H1 (cell line): ENCODE data around the gene OSBPL9. TPM values are rescaled to one million over a fixed set of nuclear protein-coding genes. Genes with fewer than 3 reads are reported as not detected.

Experiments
- CTCF ChIA-PET: fragments of 300-600 bp; sonication (Branson Sonifier 250); formaldehyde crosslinking; loops from one replicate; lab custom pipeline; 2021; ENCODE audit not compliant: partially characterized antibody; lab: Charles Lee
- POLR2A ChIA-PET: fragments of 300-600 bp; sonication (Branson Sonifier 250); formaldehyde crosslinking; loops from one replicate; lab custom pipeline; 2021; ENCODE audit warnings: inconsistent platforms; ENCODE audit not compliant: partially characterized antibody; lab: Charles Lee
- DNase-seq, 2 experiments: peaks; one replicate each; pipeline versions ENCODE4 v3.0.0 to v3.0.0-alpha.2; 2010 to 2022; ENCODE audit warnings: low spot score in 2 of 2, low read depth in 1 of 2, mixed read lengths in 1 of 2
- FAIRE-seq: peaks from 2 replicates; lab custom pipeline; 2011; peaks lifted over from hg19 to GRCh38; lab: Jason Lieb, UNC
- H2AFZ ChIP-seq: 2 replicates; pipeline ENCODE4 v1.8.1; 2012; ENCODE audit warnings: low read length, inconsistent platforms
- H2AK5ac ChIP-seq: 2 replicates; pipeline ENCODE4 v1.6.1; 2013; ENCODE audit warnings: low read depth, low read length
- H2BK120ac ChIP-seq: replicated peaks from 2 replicates; pipeline ENCODE3; 2013; ENCODE audit warnings: low read depth, low read length, inconsistent platforms
- H2BK12ac ChIP-seq: 2 replicates; pipeline ENCODE4 v1.6.1; 2013; ENCODE audit warnings: low read depth, low read length
- H2BK15ac ChIP-seq: 2 replicates; pipeline ENCODE4 v1.6.1; 2013; ENCODE audit warnings: low read length
- H2BK20ac ChIP-seq: 2 replicates; pipeline ENCODE4 v1.6.1; 2013; ENCODE audit warnings: low read length
- H2BK5ac ChIP-seq: 2 replicates; pipeline ENCODE4 v1.6.1; 2013; ENCODE audit warnings: low read depth, low read length
- H3K14ac ChIP-seq: 2 replicates; pipeline ENCODE4 v1.6.1; 2013; ENCODE audit warnings: inconsistent platforms; ENCODE audit not compliant: insufficient read length
- H3K18ac ChIP-seq: 2 replicates; pipeline ENCODE4 v1.6.1; 2013; ENCODE audit warnings: low read length; ENCODE audit errors: extremely low read depth
- H3K23ac ChIP-seq: 2 replicates; pipeline ENCODE4 v1.6.1; 2013; ENCODE audit warnings: inconsistent platforms; ENCODE audit not compliant: insufficient read length
- H3K23me2 ChIP-seq: 2 replicates; pipeline ENCODE4 v1.6.1; 2013; ENCODE audit warnings: low read depth, low read length
- H3K27ac ChIP-seq: 2 replicates; pipeline ENCODE4 v1.6.1; 2011; ENCODE audit warnings: low read depth, low read length, inconsistent platforms
- H3K27me3 ChIP-seq, 4 experiments: replicated peaks in 1 of 4; 1 replicate in 1 of 4; 2 replicates in 3 of 4; pipeline versions ENCODE4 v1.6.1 to v1.8.1; 2011 to 2013; ENCODE audit warnings: low read length in 3 of 4, mild to moderate bottlenecking in 3 of 4, inconsistent platforms in 2 of 4, mixed read lengths in 2 of 4, moderate library complexity in 1 of 4; ENCODE audit not compliant: control insufficient read depth in 3 of 4, insufficient read depth in 3 of 4; ENCODE audit errors: extremely low read depth in 1 of 4
- H3K36me3 ChIP-seq, 4 experiments: 2 replicates each; pipeline versions ENCODE4 v1.6.1 to v1.8.1; 2011 to 2013; ENCODE audit warnings: mild to moderate bottlenecking in 4 of 4, low read length in 3 of 4, moderate library complexity in 2 of 4, control low read depth in 1 of 4, inconsistent platforms in 1 of 4; ENCODE audit not compliant: insufficient read depth in 4 of 4, control insufficient read depth in 2 of 4
- H3K4ac ChIP-seq: replicated peaks from 2 replicates; pipeline ENCODE3; 2013; ENCODE audit warnings: low read length, low read depth, mixed read lengths, inconsistent platforms; ENCODE audit not compliant: insufficient read length
- H3K4me1 ChIP-seq, 4 experiments: replicated peaks in 1 of 4; 1 replicate in 1 of 4; 2 replicates in 3 of 4; pipeline versions ENCODE4 v1.6.1 to v1.8.1; 2011 to 2013; ENCODE audit warnings: low read length in 3 of 4, inconsistent platforms in 2 of 4, mixed read lengths in 1 of 4; ENCODE audit not compliant: insufficient read depth in 4 of 4, control insufficient read depth in 3 of 4
- H3K4me2 ChIP-seq, 2 experiments: 2 replicates each; pipeline versions ENCODE4 v1.6.1 to v1.8.1; 2011 to 2013; ENCODE audit warnings: low read depth in 2 of 2, low read length in 2 of 2, control low read depth in 1 of 2, inconsistent platforms in 1 of 2, mild to moderate bottlenecking in 1 of 2; ENCODE audit not compliant: insufficient read depth in 1 of 2
- H3K4me3 ChIP-seq, 4 experiments: fragments of 200-600, 300-600 bp in 1 of 4; sonication (generic), shearing (Covaris generic), sonication (Bioruptor Twin) in 1 of 4; 2 replicates each; pipeline versions ENCODE4 v1.5.1 to v1.8.1; 2011 to 2016; ENCODE audit warnings: low read length in 4 of 4, low read depth in 3 of 4, control low read depth in 2 of 4, inconsistent platforms in 2 of 4, mild to moderate bottlenecking in 2 of 4, mixed read lengths in 1 of 4, moderate library complexity in 1 of 4; ENCODE audit not compliant: insufficient read depth in 2 of 4; ENCODE audit errors: extremely low read depth in 1 of 4
- H3K56ac ChIP-seq: replicated peaks from 2 replicates; pipeline ENCODE3; 2013; ENCODE audit warnings: low read depth, mild to moderate bottlenecking, mixed read lengths, low read length, inconsistent platforms; ENCODE audit not compliant: insufficient read length
- H3K79me1 ChIP-seq: 2 replicates; pipeline ENCODE4 v1.6.1; 2013; ENCODE audit warnings: low read depth, low read length, control low read depth
- H3K79me2 ChIP-seq, 2 experiments: 2 replicates each; pipeline versions ENCODE4 v1.6.1 to v1.8.1; 2012 to 2013; ENCODE audit warnings: low read length in 2 of 2, mild to moderate bottlenecking in 2 of 2, inconsistent platforms in 1 of 2; ENCODE audit not compliant: insufficient read depth in 2 of 2, control insufficient read depth in 1 of 2
- H3K9ac ChIP-seq, 4 experiments: replicated peaks in 1 of 4; 1 replicate in 1 of 4; 2 replicates in 3 of 4; pipeline versions ENCODE4 v1.6.1 to v1.8.1; 2011 to 2013; ENCODE audit warnings: low read depth in 3 of 4, low read length in 3 of 4, control low read depth in 2 of 4, mild to moderate bottlenecking in 2 of 4, moderate library complexity in 2 of 4, inconsistent platforms in 1 of 4; ENCODE audit errors: extremely low read depth in 1 of 4
- H3K9me3 ChIP-seq, 2 experiments: 2 replicates each; pipeline versions ENCODE4 v1.6.1 to v1.8.1; 2012 to 2013; ENCODE audit warnings: mild to moderate bottlenecking in 2 of 2, moderate library complexity in 2 of 2, control low read depth in 1 of 2, inconsistent platforms in 1 of 2, low read depth in 1 of 2, low read length in 1 of 2, mixed read lengths in 1 of 2; ENCODE audit not compliant: insufficient read depth in 2 of 2
- H4K20me1 ChIP-seq, 2 experiments: replicated peaks in 1 of 2; 2 replicates each; pipeline versions ENCODE3 to v1.8.1; 2011 to 2013; ENCODE audit warnings: inconsistent platforms in 2 of 2, low read length in 2 of 2, mild to moderate bottlenecking in 1 of 2; ENCODE audit not compliant: insufficient read depth in 2 of 2, control insufficient read depth in 1 of 2
- H4K5ac ChIP-seq: 2 replicates; pipeline ENCODE4 v1.6.1; 2013; ENCODE audit warnings: low read length, low read depth, mixed read lengths, inconsistent platforms; ENCODE audit not compliant: insufficient read length
- H4K8ac ChIP-seq: 2 replicates; pipeline ENCODE4 v1.8.0; 2013; ENCODE audit warnings: mild to moderate bottlenecking, moderate library complexity, low read length, inconsistent platforms; ENCODE audit not compliant: insufficient read depth; ENCODE audit errors: extremely low read depth
- H4K91ac ChIP-seq: replicated peaks from 2 replicates; pipeline ENCODE3; 2013; ENCODE audit warnings: low read length, mixed read lengths, inconsistent platforms; ENCODE audit not compliant: insufficient read length
- CEBPB ChIP-seq: IDR thresholded peaks from 2 replicates; pipeline ENCODE4 v1.6.1; 2012; ENCODE audit warnings: low read depth, low read length
- CHD1 ChIP-seq: IDR thresholded peaks from 2 replicates; pipeline ENCODE4 v1.6.1; 2012; ENCODE audit warnings: low read depth, low read length, improper control_type of control experiment
- FOSL1 ChIP-seq: IDR thresholded peaks from 2 replicates; pipeline ENCODE4 v1.6.1; 2011; ENCODE audit warnings: mild to moderate bottlenecking, low read depth, low read length, moderate library complexity; ENCODE audit not compliant: insufficient read depth
- HDAC6 ChIP-seq: IDR thresholded peaks from one replicate; pipeline ENCODE4 v1.7.1; 2012; ENCODE audit warnings: low read depth, mild to moderate bottlenecking, inconsistent platforms, low read length, moderate library complexity
- KDM1A ChIP-seq: fragments of 200-600, 300-600 bp; sonication (generic); IDR thresholded peaks from 2 replicates; pipeline ENCODE4 v1.7.1; 2016; ENCODE audit warnings: mild to moderate bottlenecking, low read length, borderline replicate concordance
- RBBP5 ChIP-seq: IDR thresholded peaks from 2 replicates; pipeline ENCODE4 v1.7.1; 2012; ENCODE audit warnings: low read depth, mild to moderate bottlenecking, inconsistent platforms, low read length, moderate library complexity, borderline replicate concordance
- SAP30 ChIP-seq: fragments of 300-600 bp; sonication (generic); IDR thresholded peaks from 2 replicates; pipeline ENCODE4 v1.7.1; 2012; ENCODE audit warnings: low read length, moderate library complexity, mild to moderate bottlenecking, inconsistent platforms; ENCODE audit not compliant: insufficient read depth, insufficient replicate concordance
- SIRT6 ChIP-seq: IDR thresholded peaks from one replicate; pipeline ENCODE4 v1.7.1; 2012; ENCODE audit warnings: low read length, inconsistent platforms
- SRF ChIP-seq: IDR thresholded peaks from 2 replicates; pipeline ENCODE4 v1.6.1; 2011; ENCODE audit warnings: mild to moderate bottlenecking, low read depth, low read length, moderate library complexity
- TAF1 ChIP-seq: IDR thresholded peaks from 2 replicates; pipeline ENCODE4 v1.6.1; 2011; ENCODE audit warnings: mild to moderate bottlenecking, low read depth, low read length
- TBP ChIP-seq: IDR thresholded peaks from 2 replicates; pipeline ENCODE4 v1.6.1; 2011; ENCODE audit warnings: low read depth, low read length, improper control_type of control experiment
- TEAD4 ChIP-seq: IDR thresholded peaks from 2 replicates; pipeline ENCODE4 v1.6.1; 2012; ENCODE audit warnings: low read depth, low read length, inconsistent platforms, mixed read lengths
- USF2 ChIP-seq: IDR thresholded peaks from 2 replicates; pipeline ENCODE4 v1.6.1; 2011; ENCODE audit warnings: low read length, improper control_type of control experiment
- YY1 ChIP-seq: IDR thresholded peaks from 2 replicates; pipeline ENCODE4 v1.6.1; 2011; ENCODE audit warnings: low read depth, mild to moderate bottlenecking, low read length
- WGBS, 2 experiments: shearing (Covaris generic) in 1 of 2; methylation state at CpG; one replicate each; pipeline versions ENCODE4 v1.1.6 to v1.1.7; 2013 to 2015; ENCODE audit warnings: low lambda C conversion rate in 2 of 2, mixed read lengths in 2 of 2, inconsistent platforms in 1 of 2, low coverage in 1 of 2, missing lambda C conversion rate in 1 of 2; ENCODE audit not compliant: insufficient replicate concordance in 2 of 2, insufficient coverage in 1 of 2, insufficient read length in 1 of 2; ENCODE audit errors: extremely low coverage in 1 of 2, missing lambda C conversion rate in 1 of 2; 5-methylcytosine and 5-hydroxymethylcytosine counted together
- polyA plus RNA-seq, 7 experiments: library from polyadenylated mRNA; depleted of rRNA in 3 of 7; stranded (reverse) in 5 of 7; unstranded in 2 of 7; fragments of >200 nt in 5 of 7; fragments of 200-250 nt in 2 of 7; gene quantifications; 1 replicate in 5 of 7; 2 replicates in 1 of 7; 4 replicates in 1 of 7; pipeline versions ENCODE4 v1.2.1 to v1.2.3, GENCODE V29; 2011 to 2013; ENCODE audit warnings: missing spikeins in 2 of 7, mixed read lengths in 2 of 7
- total RNA-seq: library from RNA; stranded (reverse); fragmentation: NEBNext Ultra II Directional; extraction: Animal tissue kit (Norgen Biotek cat#: 25700); gene quantifications from 2 replicates; pipeline ENCODE4 v1.2.1, GENCODE V29; 2021
- TF ChIP-seq, protein P1 (sequence below): IDR thresholded peaks from 2 replicates; pipeline ENCODE4 v1.6.1; 2012; ENCODE audit warnings: inconsistent platforms

OSBPL9 gene
- total and polyA plus RNA-seq, 2 of the 8 experiments (the other 6 are each of a cell fraction or from before 2014, with no cell fraction given): 58.2 to 71.6 TPM

GRCh38 chr1:51697166-51697565 is 80.3 kb downstream of the OSBPL9 start:
- no peaks in the 10 kb centered on the region for H3K79me2 ChIP-seq
- no peak overlapping the region for H3K56ac ChIP-seq
- H3K27ac ChIP-seq: no peak overlapping the region
- H3K36me3 ChIP-seq: no peaks in the 10 kb centered on the region
- H3K23ac ChIP-seq: no peak overlapping the region
- no peaks in the 10 kb centered on the region for H3K79me1 ChIP-seq
- FAIRE-seq: no peak
- 82% methylated on average over 3 of the region's 3 CpGs; no CpG with 5 or more reads in 1 of the 2 experiments for whole genome bisulfite sequencing, 2 experiments
- H2AFZ ChIP-seq: no peak overlapping the region
- H3K23me2 ChIP-seq: no peaks in the 10 kb centered on the region
- no peaks in the 10 kb centered on the region for H3K9me3 ChIP-seq
- H2BK5ac ChIP-seq: no peak overlapping the region
- no peak overlapping the region for H3K9ac ChIP-seq
- H3K27me3 ChIP-seq: no peaks in the 10 kb centered on the region
- H3K4me3 ChIP-seq: no peak overlapping the region
- H3K4me1 ChIP-seq: no peaks in the 10 kb centered on the region
- H2BK20ac ChIP-seq: no peak overlapping the region
- H4K20me1 ChIP-seq: no peaks in the 10 kb centered on the region
- TF ChIP-seq CEBPB (no peak), FOSL1 (no peak), SAP30 (no peak), TEAD4 (no peak), RBBP5 (no peak), USF2 (no peak), YY1 (no peak), HDAC6 (no peak), CHD1 (no peak), TBP (no peak), KDM1A (no peak), TAF1 (no peak), SRF (no peak), SIRT6 (no peak)
- TF ChIP-seq, protein P1, sequence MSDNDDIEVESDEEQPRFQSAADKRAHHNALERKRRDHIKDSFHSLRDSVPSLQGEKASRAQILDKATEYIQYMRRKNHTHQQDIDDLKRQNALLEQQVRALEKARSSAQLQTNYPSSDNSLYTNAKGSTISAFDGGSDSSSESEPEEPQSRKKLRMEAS: no peak
- no peak overlapping the region for H4K91ac ChIP-seq
- DNase-seq: no peak
- H3K18ac ChIP-seq: no peak overlapping the region
- ChIA-PET CTCF (no interaction called here), POLR2A (no interaction called here)
- no peak overlapping the region for H3K4ac ChIP-seq
- no peak overlapping the region for H4K8ac ChIP-seq
- H2BK12ac ChIP-seq: no peak overlapping the region
- no peak overlapping the region for H2AK5ac ChIP-seq
- H3K4me2 ChIP-seq: no peak overlapping the region
- no peak overlapping the region for H2BK120ac ChIP-seq
- no peak overlapping the region for H2BK15ac ChIP-seq
- H3K14ac ChIP-seq: no peak overlapping the region
- no peak overlapping the region for H4K5ac ChIP-seq
